Loucy (cell line): ENCODE measurements around the gene C1QTNF12.

ENCODE experiments used
- H2AFZ ChIP-seq: fragments of 200-600 bp; sonication (generic); 2 replicates; pipeline ENCODE4 v1.6.0; 2016; ENCODE audit warnings: antibody characterized with exemption, mild to moderate bottlenecking, low read length, moderate library complexity
- H3F3A ChIP-seq: fragments of 200-600 bp; 2 replicates; pipeline ENCODE4 v1.6.0; 2016; ENCODE audit warnings: antibody characterized with exemption, low read depth, mild to moderate bottlenecking
- H3K27me3 ChIP-seq: fragments of 200-600 bp; sonication (generic); 2 replicates; pipeline ENCODE4 v1.6.1; 2014; ENCODE audit warnings: low read length, mild to moderate bottlenecking; ENCODE audit not compliant: insufficient read depth, poor library complexity, severe bottlenecking
- H3K36me3 ChIP-seq: fragments of 200-600 bp; sonication (generic); 2 replicates; pipeline ENCODE4 v1.6.1; 2016; ENCODE audit warnings: low read length; ENCODE audit not compliant: insufficient read depth
- H3K4me1 ChIP-seq: fragments of 200-600 bp; sonication (generic); 2 replicates; pipeline ENCODE4 v1.5.1; 2014; ENCODE audit warnings: low read length, mild to moderate bottlenecking; ENCODE audit not compliant: insufficient read depth, poor library complexity, severe bottlenecking
- H3K4me2 ChIP-seq: fragments of 200-600 bp; sonication (generic); 2 replicates; pipeline ENCODE4 v1.6.0; 2014; ENCODE audit warnings: antibody characterized with exemption, low read length, low read depth, mild to moderate bottlenecking; ENCODE audit not compliant: poor library complexity, severe bottlenecking
- H3K4me3 ChIP-seq: fragments of 200-600 bp; sonication (generic); 2 replicates; pipeline ENCODE4 v1.5.1; 2014; ENCODE audit warnings: low read length, mild to moderate bottlenecking, mixed read lengths; ENCODE audit not compliant: poor library complexity, severe bottlenecking
- H3K79me2 ChIP-seq: fragments of 200-600 bp; sonication (generic); 2 replicates; pipeline ENCODE4 v1.6.1; 2014; ENCODE audit warnings: low read length; ENCODE audit not compliant: insufficient read depth
- H3K9ac ChIP-seq: fragments of 200-600 bp; sonication (generic); 2 replicates; pipeline ENCODE4 v1.6.0; 2014; ENCODE audit warnings: mild to moderate bottlenecking, low read depth, low read length, moderate library complexity; ENCODE audit not compliant: poor library complexity, severe bottlenecking
- H3K9me2 ChIP-seq: fragments of 200-600 bp; sonication (generic); replicated peaks from 2 replicates; pipeline ENCODE4 v1.6.1; 2016; ENCODE audit warnings: low read depth, low read length, mixed read lengths
- H3K9me3 ChIP-seq: fragments of 200-600 bp; sonication (generic); 2 replicates; pipeline ENCODE4 v1.6.1; 2014; ENCODE audit warnings: mild to moderate bottlenecking, antibody characterized with exemption, low read length, low read depth; ENCODE audit not compliant: insufficient read depth
- H4K20me1 ChIP-seq: fragments of 200-600 bp; sonication (generic); 2 replicates; pipeline ENCODE4 v1.6.0; 2014; ENCODE audit warnings: antibody characterized with exemption, low read length, mild to moderate bottlenecking; ENCODE audit not compliant: insufficient read depth, poor library complexity, severe bottlenecking
- EZH2phosphoT487 ChIP-seq: fragments of 200-600 bp; IDR thresholded peaks from 2 replicates; pipeline ENCODE4 v1.6.1; 2018; ENCODE audit warnings: antibody characterized with exemption, mild to moderate bottlenecking, moderate library complexity, borderline replicate concordance
- TF ChIP-seq, protein P1 (sequence below): fragments of 200-600 bp; sonication (generic); conservative IDR thresholded peaks from 2 replicates; pipeline ENCODE4 v1.5.1; 2014; ENCODE audit warnings: mild to moderate bottlenecking, antibody characterized with exemption, low read length

Gene C1QTNF12

DNA sequence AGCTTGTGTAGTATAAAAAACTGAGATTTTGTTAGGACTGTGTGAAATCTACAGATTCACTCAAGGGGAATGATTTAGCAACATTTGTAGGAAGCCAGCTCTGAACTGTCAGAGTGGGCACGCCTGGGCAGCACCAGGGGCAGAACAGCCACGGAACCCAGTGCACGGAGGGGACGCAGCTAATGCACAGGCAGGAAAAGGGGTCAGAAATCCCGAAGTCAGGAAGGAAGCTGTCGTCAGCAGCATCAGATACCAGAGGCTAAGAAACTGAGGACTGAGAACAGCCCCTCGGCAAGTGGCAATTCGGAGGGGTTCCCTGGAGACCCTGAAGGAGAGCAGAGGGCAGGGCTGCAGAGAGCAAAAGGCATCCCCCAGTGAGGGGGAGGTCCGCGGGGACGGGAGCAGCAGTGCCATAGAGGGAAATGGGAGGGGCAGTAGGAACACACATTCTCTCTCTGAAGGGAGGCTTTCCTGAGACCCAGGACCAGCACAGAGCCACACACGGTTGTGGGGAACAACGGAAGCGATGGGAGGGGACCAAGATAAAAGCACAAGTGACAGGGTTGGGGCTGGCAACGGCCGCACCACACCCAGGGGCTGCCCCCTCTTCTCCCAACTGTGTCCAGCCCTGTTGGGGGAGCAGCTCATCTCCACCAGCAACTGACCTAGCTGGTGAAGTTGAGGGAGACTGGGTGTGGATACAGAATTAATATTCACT is 14.5 kb upstream of the C1QTNF12 start:
- no peaks in the 10 kb centered on the region for H3K4me1 ChIP-seq
- no peak overlapping the region for H3K9ac ChIP-seq
- peaks cover 20% of the 10 kb centered on the region; the same call in 1 of the 2 replicates for H3K36me3 ChIP-seq
- no peaks in the 10 kb centered on the region for H3K9me3 ChIP-seq
- TF ChIP-seq, protein P1, sequence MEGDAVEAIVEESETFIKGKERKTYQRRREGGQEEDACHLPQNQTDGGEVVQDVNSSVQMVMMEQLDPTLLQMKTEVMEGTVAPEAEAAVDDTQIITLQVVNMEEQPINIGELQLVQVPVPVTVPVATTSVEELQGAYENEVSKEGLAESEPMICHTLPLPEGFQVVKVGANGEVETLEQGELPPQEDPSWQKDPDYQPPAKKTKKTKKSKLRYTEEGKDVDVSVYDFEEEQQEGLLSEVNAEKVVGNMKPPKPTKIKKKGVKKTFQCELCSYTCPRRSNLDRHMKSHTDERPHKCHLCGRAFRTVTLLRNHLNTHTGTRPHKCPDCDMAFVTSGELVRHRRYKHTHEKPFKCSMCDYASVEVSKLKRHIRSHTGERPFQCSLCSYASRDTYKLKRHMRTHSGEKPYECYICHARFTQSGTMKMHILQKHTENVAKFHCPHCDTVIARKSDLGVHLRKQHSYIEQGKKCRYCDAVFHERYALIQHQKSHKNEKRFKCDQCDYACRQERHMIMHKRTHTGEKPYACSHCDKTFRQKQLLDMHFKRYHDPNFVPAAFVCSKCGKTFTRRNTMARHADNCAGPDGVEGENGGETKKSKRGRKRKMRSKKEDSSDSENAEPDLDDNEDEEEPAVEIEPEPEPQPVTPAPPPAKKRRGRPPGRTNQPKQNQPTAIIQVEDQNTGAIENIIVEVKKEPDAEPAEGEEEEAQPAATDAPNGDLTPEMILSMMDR = no peak
- TF ChIP-seq EZH2phosphoT487 = no peak
- H3K4me2 ChIP-seq = no peak overlapping the region
- no peak overlapping the region for H3K4me3 ChIP-seq
- H3K9me2 ChIP-seq = no peaks in the 10 kb centered on the region
- peaks cover 4% of the 10 kb centered on the region; the same call in 1 of the 2 replicates for H3K79me2 ChIP-seq
- H3K27me3 ChIP-seq = no peaks in the 10 kb centered on the region
- H4K20me1 ChIP-seq = no peaks in the 10 kb centered on the region
- H3F3A ChIP-seq = no peaks in the 10 kb centered on the region
- no peak overlapping the region for H2AFZ ChIP-seq

- Histone ChIP-seq H2AFZ (no peak overlapping the region), H3K9me2 (no peaks in the 10 kb centered on the region), H3K9me3 (no peaks in the 10 kb centered on the region), H3K79me2 (peaks cover 4% of the 10 kb centered on the region; the same call in 1 of the 2 replicates), H3K4me1 (no peaks in the 10 kb centered on the region), H3K9ac (no peak overlapping the region), H3K4me2 (no peak overlapping the region), H3K27me3 (no peaks in the 10 kb centered on the region), H3K4me3 (no peak overlapping the region), H3K36me3 (peaks cover 25% of the 10 kb centered on the region; the same call in 1 of the 2 replicates), H3F3A (no peaks in the 10 kb centered on the region), H4K20me1 (no peaks in the 10 kb centered on the region)
- TF ChIP-seq, protein P1 = no peak
- TF ChIP-seq EZH2phosphoT487 = no peak
Measured at GRCh38 chr1:1259951-1260600, 13.6 kb upstream of the C1QTNF12 start.

DNA sequence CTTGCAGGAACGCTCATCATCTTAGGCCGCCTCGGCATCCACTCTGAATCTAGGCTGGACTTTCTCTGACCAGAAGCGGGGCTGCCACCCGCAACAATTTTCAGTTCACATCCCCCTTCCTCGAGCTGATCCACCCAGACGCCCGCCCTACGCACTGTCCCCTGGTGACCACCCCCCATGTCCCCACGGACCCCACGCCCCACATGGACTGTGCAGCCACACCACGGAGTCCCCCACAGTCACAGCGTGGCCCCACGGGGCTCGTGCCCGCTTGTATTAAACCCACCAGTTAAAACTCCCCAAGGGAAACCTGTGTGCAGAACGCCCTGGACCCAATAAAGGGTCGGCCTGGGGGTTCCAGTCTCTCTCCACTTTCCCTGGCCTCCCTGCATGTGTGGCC is 13.0 kb upstream of the C1QTNF12 start:
- Histone ChIP-seq H3K9ac (no peak overlapping the region), H3F3A (no peaks in the 10 kb centered on the region), H3K79me2 (peaks cover 4% of the 10 kb centered on the region; the same call in 1 of the 2 replicates), H3K36me3 (peaks cover 31% of the 10 kb centered on the region; the same call in 1 of the 2 replicates), H3K9me2 (no peaks in the 10 kb centered on the region), H3K4me1 (no peaks in the 10 kb centered on the region), H3K27me3 (no peaks in the 10 kb centered on the region), H2AFZ (no peak overlapping the region), H4K20me1 (no peaks in the 10 kb centered on the region), H3K4me3 (no peak overlapping the region), H3K9me3 (no peaks in the 10 kb centered on the region), H3K4me2 (no peak overlapping the region)
- TF ChIP-seq, protein P1 = no peak
- TF ChIP-seq EZH2phosphoT487 = no peak
